Panc1 (cell line): ENCODE measurements around the gene LRIT3.

Experiments used
- POLR2AphosphoS5 ChIP-seq: IDR thresholded peaks from 2 replicates; pipeline ENCODE4 v1.6.1; 2012; ENCODE audit warnings: mild to moderate bottlenecking, low read depth, low read length, moderate library complexity
- TF ChIP-seq, protein P1 (sequence below), 2 experiments: IDR thresholded peaks; 2 replicates each; pipeline ENCODE4 v1.6.1; 2011 to 2012; ENCODE audit warnings: low read depth in 2 of 2, control low read depth in 1 of 2, low read length in 1 of 2, mild to moderate bottlenecking in 1 of 2, moderate library complexity in 1 of 2; ENCODE audit not compliant: insufficient read depth in 1 of 2
- TF ChIP-seq, protein P2 (sequence below): fragments of 450-650 bp; IDR thresholded peaks from 2 replicates; pipeline ENCODE4 v1.5.1; 2017; ENCODE audit warnings: mild to moderate bottlenecking

DNA sequence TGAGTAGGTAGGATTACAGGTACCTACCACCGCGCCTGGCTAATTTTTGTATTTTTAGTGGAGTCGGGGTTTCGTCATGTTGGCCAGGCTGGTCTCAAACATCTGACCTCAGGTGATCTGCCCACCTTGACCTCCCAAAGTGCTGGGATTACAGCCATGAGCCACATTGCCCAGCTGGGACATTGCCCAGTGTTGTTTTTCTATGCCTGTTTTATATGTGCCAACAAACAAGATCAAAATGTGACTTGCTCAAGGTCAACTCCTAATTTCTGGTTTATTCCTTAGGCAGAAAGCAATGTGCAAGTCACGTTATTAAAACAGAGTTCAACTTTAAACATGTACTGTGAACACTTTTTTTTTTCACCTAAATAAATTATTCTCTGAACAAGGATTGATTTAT, 2.7 kb downstream of the LRIT3 start:
- TF ChIP-seq, protein P1, sequence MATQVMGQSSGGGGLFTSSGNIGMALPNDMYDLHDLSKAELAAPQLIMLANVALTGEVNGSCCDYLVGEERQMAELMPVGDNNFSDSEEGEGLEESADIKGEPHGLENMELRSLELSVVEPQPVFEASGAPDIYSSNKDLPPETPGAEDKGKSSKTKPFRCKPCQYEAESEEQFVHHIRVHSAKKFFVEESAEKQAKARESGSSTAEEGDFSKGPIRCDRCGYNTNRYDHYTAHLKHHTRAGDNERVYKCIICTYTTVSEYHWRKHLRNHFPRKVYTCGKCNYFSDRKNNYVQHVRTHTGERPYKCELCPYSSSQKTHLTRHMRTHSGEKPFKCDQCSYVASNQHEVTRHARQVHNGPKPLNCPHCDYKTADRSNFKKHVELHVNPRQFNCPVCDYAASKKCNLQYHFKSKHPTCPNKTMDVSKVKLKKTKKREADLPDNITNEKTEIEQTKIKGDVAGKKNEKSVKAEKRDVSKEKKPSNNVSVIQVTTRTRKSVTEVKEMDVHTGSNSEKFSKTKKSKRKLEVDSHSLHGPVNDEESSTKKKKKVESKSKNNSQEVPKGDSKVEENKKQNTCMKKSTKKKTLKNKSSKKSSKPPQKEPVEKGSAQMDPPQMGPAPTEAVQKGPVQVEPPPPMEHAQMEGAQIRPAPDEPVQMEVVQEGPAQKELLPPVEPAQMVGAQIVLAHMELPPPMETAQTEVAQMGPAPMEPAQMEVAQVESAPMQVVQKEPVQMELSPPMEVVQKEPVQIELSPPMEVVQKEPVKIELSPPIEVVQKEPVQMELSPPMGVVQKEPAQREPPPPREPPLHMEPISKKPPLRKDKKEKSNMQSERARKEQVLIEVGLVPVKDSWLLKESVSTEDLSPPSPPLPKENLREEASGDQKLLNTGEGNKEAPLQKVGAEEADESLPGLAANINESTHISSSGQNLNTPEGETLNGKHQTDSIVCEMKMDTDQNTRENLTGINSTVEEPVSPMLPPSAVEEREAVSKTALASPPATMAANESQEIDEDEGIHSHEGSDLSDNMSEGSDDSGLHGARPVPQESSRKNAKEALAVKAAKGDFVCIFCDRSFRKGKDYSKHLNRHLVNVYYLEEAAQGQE (IDR thresholded peaks at IDR 0.05; ENCODE audit: insufficient read depth in 1 of 2, low read depth in 2 of 2, low read length in 1 of 2) = no peak
- TF ChIP-seq, protein P2, sequence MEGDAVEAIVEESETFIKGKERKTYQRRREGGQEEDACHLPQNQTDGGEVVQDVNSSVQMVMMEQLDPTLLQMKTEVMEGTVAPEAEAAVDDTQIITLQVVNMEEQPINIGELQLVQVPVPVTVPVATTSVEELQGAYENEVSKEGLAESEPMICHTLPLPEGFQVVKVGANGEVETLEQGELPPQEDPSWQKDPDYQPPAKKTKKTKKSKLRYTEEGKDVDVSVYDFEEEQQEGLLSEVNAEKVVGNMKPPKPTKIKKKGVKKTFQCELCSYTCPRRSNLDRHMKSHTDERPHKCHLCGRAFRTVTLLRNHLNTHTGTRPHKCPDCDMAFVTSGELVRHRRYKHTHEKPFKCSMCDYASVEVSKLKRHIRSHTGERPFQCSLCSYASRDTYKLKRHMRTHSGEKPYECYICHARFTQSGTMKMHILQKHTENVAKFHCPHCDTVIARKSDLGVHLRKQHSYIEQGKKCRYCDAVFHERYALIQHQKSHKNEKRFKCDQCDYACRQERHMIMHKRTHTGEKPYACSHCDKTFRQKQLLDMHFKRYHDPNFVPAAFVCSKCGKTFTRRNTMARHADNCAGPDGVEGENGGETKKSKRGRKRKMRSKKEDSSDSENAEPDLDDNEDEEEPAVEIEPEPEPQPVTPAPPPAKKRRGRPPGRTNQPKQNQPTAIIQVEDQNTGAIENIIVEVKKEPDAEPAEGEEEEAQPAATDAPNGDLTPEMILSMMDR = no peak
- TF ChIP-seq POLR2AphosphoS5 = no peak
